GM12878 (cell line): ENCODE measurements around the gene CD180.

Source experiments
- LARP7 ChIP-seq: fragments of 450-650 bp; IDR thresholded peaks from 2 replicates; pipeline ENCODE4 v1.6.1; 2017; ENCODE audit warnings: mild to moderate bottlenecking
- REST ChIP-seq: IDR thresholded peaks from 2 replicates; pipeline ENCODE4 v1.6.1; 2012; ENCODE audit warnings: mild to moderate bottlenecking, low read depth, low read length
- YBX1 ChIP-seq: fragments of 450-650 bp; IDR thresholded peaks from 2 replicates; pipeline ENCODE4 v1.6.1; 2016; ENCODE audit warnings: antibody characterized with exemption
- TF ChIP-seq, protein P1 (sequence below), 3 experiments: IDR thresholded peaks in 2 of 3; conservative IDR thresholded peaks in 1 of 3; 2 replicates each; pipeline ENCODE4 v1.5.1; 2011; ENCODE audit warnings: low read depth in 3 of 3, low read length in 3 of 3, mild to moderate bottlenecking in 3 of 3, control low read depth in 2 of 3, moderate library complexity in 2 of 3, inconsistent platforms in 1 of 3, mixed read lengths in 1 of 3; ENCODE audit not compliant: control insufficient read depth in 2 of 3, insufficient read depth in 1 of 3; ENCODE audit errors: extremely low read depth in 1 of 3

DNA sequence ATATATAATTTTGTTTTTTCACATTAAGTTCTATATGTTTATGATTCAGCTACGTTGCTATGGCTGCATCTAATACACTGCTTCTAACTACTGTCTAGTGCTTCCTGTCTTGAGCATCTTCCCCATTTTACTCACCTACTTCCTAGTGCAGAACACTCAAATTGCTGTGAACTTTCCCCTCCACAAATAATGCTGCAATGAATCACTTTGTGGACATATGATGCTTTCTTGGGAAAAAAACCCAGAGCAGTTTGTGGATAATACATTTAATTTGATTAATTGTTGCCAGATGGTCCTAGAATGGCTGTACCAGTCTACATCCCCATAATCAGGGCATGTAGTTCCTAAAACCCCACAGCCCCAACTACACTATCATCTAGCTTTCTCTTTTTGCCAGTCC lies 18.5 kb downstream of the CD180 start:
- no peak for TF ChIP-seq YBX1
- no peak for TF ChIP-seq LARP7
- TF ChIP-seq REST, result no peak
- TF ChIP-seq, protein P1, sequence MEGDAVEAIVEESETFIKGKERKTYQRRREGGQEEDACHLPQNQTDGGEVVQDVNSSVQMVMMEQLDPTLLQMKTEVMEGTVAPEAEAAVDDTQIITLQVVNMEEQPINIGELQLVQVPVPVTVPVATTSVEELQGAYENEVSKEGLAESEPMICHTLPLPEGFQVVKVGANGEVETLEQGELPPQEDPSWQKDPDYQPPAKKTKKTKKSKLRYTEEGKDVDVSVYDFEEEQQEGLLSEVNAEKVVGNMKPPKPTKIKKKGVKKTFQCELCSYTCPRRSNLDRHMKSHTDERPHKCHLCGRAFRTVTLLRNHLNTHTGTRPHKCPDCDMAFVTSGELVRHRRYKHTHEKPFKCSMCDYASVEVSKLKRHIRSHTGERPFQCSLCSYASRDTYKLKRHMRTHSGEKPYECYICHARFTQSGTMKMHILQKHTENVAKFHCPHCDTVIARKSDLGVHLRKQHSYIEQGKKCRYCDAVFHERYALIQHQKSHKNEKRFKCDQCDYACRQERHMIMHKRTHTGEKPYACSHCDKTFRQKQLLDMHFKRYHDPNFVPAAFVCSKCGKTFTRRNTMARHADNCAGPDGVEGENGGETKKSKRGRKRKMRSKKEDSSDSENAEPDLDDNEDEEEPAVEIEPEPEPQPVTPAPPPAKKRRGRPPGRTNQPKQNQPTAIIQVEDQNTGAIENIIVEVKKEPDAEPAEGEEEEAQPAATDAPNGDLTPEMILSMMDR (IDR thresholded peaks at IDR 0.05 in 2 of 3, conservative IDR thresholded peaks at IDR 0.05 in 1 of 3; ENCODE audit: control insufficient read depth in 2 of 3, extremely low read depth in 1 of 3, insufficient read depth in 1 of 3, low read depth in 3 of 3, low read length in 3 of 3), result no peak
